Measurements from ENCODE around the gene FGFR4.

FGFR4 gene

DNA sequence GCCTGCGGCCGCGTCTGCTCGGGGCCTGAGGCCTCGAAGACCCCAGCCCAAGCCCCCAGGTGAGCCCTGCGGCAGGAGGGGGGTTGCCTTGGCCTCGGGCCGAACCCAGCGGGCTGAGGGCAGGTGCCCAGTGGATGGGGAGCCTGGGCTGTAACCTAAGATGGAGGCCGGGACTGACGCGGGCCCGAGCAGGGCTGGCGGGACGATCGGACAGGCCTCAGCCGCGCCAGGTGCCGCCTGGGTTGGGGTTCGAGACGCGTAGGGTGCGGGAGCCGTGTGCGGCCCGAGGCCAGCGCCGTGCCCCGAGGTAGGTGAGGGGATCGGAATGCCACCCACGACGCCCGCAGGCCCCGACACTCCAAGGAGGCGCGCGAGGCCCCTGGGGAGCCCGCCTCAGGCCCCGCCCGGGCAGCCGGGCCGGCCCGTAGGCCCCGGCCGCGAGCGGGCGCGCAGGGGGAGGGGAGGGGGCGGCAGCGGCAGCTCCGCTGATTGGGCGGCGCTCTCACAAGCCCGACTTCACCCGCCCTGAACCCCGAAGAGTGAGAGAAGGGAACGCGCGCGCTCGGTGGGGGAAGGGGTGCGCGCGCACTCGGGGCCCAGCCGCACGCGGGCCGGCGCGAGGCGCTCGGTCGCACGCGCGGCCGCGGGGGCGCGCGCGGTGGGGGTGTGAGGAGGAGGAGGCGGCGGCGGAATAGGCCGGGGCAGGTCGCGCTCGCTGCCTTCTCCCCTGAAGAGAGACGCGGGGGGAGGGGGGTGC, 46.6 kb downstream of the FGFR4 start, which contains the start of gene NSD1:
Gene NSD1, plus strand, starts transcription at position 678 of the 757 bp plus-strand sequence. CDS start 1,331 bp downstream, outside the sequence.
- Histone ChIP-seq H3K79me2 (ENCODE audit: insufficient read depth, low read length) (peaks cover 40% of the 10 kb centered on the region), H3K4me2 (ENCODE audit: insufficient read depth, low read length) (peak within 1 kb of the TSS; percentile 67), H4K20me1 (ENCODE audit: insufficient read depth, low read length) (no peaks in the 10 kb centered on the region), H3K4me3 (ENCODE audit: low read depth in 1 of 2, low read length in 2 of 2) (peak within 1 kb of the TSS; percentile 56 to 71), H3K27me3 (ENCODE audit: insufficient read depth, low read length, poor library complexity) (no peaks in the 10 kb centered on the region), H3K27ac (ENCODE audit: low read length) (peak within 1 kb of the TSS; percentile 71), H2AFZ (ENCODE audit: low read depth, low read length) (peak within 1 kb of the TSS; percentile 90), H3K9ac (ENCODE audit: low read depth, low read length) (peak within 1 kb of the TSS; percentile 84), H3K9me3 (ENCODE audit: insufficient read depth, low read length, severe bottlenecking) (no peaks in the 10 kb centered on the region), H3K36me3 (ENCODE audit: insufficient read depth, low read length) (peaks cover 28% of the 10 kb centered on the region), H3K4me1 (ENCODE audit: insufficient read depth, low read length) (peaks cover 34% of the 10 kb centered on the region)
- DNase-seq (peak; percentile 81), ATAC-seq (ENCODE audit: insufficient read depth, low read depth) (peak; percentile 70)
- TF ChIP-seq CTCF (IDR thresholded peaks at IDR 0.05; ENCODE audit: borderline replicate concordance, extremely low read depth, low read length, poor library complexity, severe bottlenecking) (no peak), EZH2 (IDR thresholded peaks at IDR 0.05; ENCODE audit: borderline replicate concordance, low read depth, low read length, severe bottlenecking) (no peak)

DNA sequence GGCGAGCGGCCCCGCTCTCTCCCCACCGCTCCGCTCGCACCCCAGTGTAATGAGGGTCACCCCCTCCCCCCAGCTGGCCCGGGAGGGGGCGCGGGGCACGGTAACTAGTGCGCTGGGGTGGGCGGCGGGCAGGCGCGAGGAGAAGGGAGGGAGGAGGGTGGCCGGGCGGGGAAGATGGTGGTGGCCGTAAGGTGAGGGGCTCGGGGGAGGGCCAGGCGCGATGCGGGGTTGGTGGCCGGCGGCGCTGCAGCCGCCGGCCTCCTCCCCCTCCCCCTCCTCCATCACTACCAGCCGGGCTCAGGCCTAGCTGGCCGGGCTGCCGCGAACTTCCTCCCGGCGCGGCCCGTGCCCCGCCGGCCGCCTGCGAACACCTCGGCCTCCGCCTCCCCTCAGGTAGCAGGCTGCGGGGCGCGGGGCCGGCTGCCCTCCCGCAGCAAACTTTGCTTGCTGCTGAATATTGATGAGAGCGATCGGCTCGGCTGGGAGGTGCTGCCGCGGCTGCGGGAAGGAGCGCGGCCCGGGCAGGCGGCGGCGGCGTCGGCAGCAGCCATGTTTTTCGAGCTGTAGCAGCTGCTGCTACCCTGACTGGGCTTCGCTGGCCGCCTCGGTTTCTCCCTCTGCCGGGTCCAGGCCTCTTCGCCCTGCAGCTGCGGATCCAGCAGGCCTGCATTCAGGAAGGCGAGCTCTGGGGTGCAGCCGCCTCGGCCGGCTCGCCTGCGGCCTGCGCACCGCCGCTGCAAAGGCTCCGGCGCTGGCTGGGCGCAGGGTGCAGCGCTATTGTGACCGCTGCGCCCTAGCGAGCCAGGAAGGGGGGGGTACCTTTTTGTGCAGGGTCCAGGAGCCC, 47.4 kb downstream of the FGFR4 start:
- Histone ChIP-seq H3K4me2 (ENCODE audit: insufficient read depth, low read length) (peak overlapping the region; percentile 67), H2AFZ (ENCODE audit: low read depth, low read length) (peak overlapping the region; percentile 90), H3K36me3 (ENCODE audit: insufficient read depth, low read length) (peaks cover 31% of the 10 kb centered on the region), H3K79me2 (ENCODE audit: insufficient read depth, low read length) (peaks cover 47% of the 10 kb centered on the region), H3K27me3 (ENCODE audit: insufficient read depth, low read length, poor library complexity) (no peaks in the 10 kb centered on the region), H4K20me1 (ENCODE audit: insufficient read depth, low read length) (no peaks in the 10 kb centered on the region), H3K27ac (ENCODE audit: low read length) (peak overlapping the region; percentile 71), H3K4me3 (ENCODE audit: low read depth in 1 of 2, low read length in 2 of 2) (peak overlapping the region; percentile 56 to 71), H3K9me3 (ENCODE audit: insufficient read depth, low read length, severe bottlenecking) (no peaks in the 10 kb centered on the region), H3K9ac (ENCODE audit: low read depth, low read length) (peak overlapping the region; percentile 84), H3K4me1 (ENCODE audit: insufficient read depth, low read length) (peaks cover 36% of the 10 kb centered on the region)
- peak; percentile 60 for DNase-seq
- TF ChIP-seq CTCF (IDR thresholded peaks at IDR 0.05; ENCODE audit: borderline replicate concordance, extremely low read depth, low read length, poor library complexity, severe bottlenecking) = no peak
- ATAC-seq (ENCODE audit: insufficient read depth, low read depth) = peak; percentile 72

GRCh38 chr5:177134697-177135225, 48.0 kb downstream of the FGFR4 start:
- H4K20me1 ChIP-seq (ENCODE audit: insufficient read depth, low read length) = 0 out of 2 replicates have a peak, but pooled peaks cover 4% of the 10 kb centered on the region
- H2AFZ ChIP-seq (ENCODE audit: low read depth, low read length) = peak overlapping the region; percentile 90
- H3K27ac ChIP-seq (ENCODE audit: low read length) = peak overlapping the region; percentile 71
- peak; percentile 34 for DNase-seq
- no peaks in the 10 kb centered on the region for H3K27me3 ChIP-seq (ENCODE audit: insufficient read depth, low read length, poor library complexity)
- H3K4me2 ChIP-seq (ENCODE audit: insufficient read depth, low read length) = peak overlapping the region; percentile 67
- ATAC-seq (ENCODE audit: insufficient read depth, low read depth) = peak; percentile 23; the same call in 1 of the 3 replicates
- H3K4me3 ChIP-seq (ENCODE audit: low read depth in 1 of 2, low read length in 2 of 2) = peak overlapping the region; percentile 56 to 71
- no peaks in the 10 kb centered on the region for H3K9me3 ChIP-seq (ENCODE audit: insufficient read depth, low read length, severe bottlenecking)
- peaks cover 54% of the 10 kb centered on the region for H3K79me2 ChIP-seq (ENCODE audit: insufficient read depth, low read length)
- TF ChIP-seq EZH2 (IDR thresholded peaks at IDR 0.05; ENCODE audit: borderline replicate concordance, low read depth, low read length, severe bottlenecking) (no peak), CTCF (IDR thresholded peaks at IDR 0.05; ENCODE audit: borderline replicate concordance, extremely low read depth, low read length, poor library complexity, severe bottlenecking) (no peak)
- H3K9ac ChIP-seq (ENCODE audit: low read depth, low read length) = peak overlapping the region; percentile 84
- H3K4me1 ChIP-seq (ENCODE audit: insufficient read depth, low read length) = peaks cover 41% of the 10 kb centered on the region
- peaks cover 35% of the 10 kb centered on the region for H3K36me3 ChIP-seq (ENCODE audit: insufficient read depth, low read length)
